GM19455 (cell line): ENCODE measurements around the gene MS4A7.
A peak's percentile ranks its signal among the peaks of the same experiment; 100 is the strongest.
"Not testable (repeated sequence)": the region's sequence is repeated elsewhere in the genome, so short reads cannot be mapped to it uniquely, and the experiment has no call there.

ENCODE experiments used
- ATAC-seq: cut with Tn5 transposase; IDR thresholded peaks from one replicate; pipeline ENCODE4 v1.9.1; 2021; ENCODE audit not compliant: unreplicated experiment

MS4A7 gene, protein sequence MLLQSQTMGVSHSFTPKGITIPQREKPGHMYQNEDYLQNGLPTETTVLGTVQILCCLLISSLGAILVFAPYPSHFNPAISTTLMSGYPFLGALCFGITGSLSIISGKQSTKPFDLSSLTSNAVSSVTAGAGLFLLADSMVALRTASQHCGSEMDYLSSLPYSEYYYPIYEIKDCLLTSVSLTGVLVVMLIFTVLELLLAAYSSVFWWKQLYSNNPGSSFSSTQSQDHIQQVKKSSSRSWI

GRCh38 chr11:60378354-60378753 is at the start of gene MS4A7:
Gene MS4A7, plus strand, starts transcription at chr11:60378532. Its CDS starts 4,610 bp downstream, at chr11:60383142.
- ATAC-seq: peak; percentile 95

DNA sequence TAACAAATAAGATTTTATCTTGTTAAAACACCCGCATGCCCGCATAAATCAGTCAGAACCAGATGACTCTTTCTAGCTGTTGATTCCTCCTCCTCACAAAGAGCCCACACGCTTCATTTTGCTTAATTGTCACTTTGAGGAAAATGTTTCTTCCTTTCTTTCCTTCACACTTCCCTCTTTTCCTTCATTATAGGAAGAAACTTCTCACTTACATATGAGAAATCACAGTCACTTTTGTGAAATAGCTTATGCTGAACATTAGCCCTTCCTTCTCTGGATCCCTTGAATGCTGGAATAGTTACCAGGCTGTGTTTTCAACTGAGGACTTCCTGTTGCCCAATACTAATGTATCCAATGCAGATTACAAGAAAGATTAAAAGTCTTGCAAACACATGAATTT is 45.5 kb upstream of the MS4A7 start:
- no peak for ATAC-seq

DNA sequence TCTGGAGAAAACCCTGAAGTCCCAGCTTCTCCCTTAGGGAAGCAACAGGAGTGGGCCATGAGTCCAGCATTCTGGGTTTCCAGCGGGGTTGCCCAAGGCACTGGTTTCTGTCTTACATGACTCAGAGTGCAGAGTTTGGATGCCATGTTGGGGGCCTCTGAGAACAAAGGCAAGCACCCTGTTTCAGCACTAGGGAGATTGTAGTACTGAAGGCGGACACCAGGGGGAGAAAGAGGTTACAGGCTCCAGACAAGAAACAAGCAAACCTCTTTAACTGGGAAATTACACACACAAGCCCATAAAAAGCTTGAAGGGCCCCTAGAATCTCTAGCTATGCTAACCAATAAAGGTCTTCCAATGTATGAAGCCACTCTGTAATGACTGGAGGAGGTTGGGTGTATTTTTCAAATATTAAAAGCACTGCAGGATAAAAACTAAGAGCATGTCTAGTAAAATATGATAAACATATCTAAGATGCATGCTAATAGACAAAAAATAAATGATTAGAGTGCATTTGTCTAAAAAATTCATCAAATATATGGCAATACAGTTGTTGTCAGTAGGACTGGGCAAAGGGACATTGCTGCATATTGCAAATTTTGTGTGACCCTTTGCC is 44.2 kb upstream of the MS4A7 start:
- ATAC-seq: peak; percentile 62

DNA sequence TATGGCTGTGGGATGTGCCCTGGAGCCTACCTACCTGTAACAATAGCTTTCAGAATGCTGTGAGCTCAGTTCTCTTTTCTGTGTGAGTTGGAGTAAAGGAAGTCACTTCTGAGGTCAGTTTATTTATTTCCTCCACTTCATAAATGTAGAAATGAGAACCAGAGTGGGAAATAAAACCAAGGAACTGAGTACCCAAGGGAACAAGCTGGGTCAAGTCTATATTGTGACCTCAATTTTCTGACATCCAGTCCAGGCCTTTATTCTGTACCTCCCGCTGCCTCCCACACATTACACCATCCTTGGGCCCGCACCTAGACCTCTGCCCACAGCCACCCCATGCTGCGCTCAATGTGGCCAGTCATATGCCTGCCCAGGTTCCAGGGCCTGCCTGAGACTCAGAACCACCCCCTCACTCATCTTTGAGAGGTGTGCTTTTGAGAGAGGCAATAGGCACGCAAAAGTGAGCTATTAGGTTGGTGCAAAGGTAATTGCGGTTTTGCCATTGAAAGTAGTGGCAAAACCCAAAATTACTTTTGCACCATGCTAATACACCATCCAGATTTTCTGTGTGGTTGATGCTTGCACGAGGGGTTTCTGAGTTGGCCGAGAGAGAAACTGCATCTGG is 41.5 kb upstream of the MS4A7 start:
- no peak for ATAC-seq

- no peak for ATAC-seq
Observed at GRCh38 chr11:60338053-60338452, 40.3 kb upstream of the MS4A7 start.

DNA sequence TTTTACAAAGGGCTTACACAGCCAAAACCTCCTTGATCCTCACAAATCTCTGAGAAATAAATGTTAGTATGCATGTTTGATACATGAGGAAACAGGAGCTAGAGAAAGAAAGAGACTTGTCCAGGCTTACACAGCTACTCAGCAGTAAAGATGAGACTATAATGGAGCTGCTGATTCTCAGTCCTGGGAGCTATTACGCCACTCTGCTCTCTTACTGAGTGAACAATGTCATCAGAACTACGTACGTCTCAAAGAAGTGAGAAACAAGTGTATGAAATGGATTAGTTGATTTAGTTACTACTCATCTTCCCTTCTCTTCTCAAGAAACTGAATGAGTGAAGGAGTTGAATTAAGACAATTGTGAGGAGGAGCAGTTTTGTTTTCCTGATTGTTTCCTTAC is 39.0 kb upstream of the MS4A7 start:
- ATAC-seq: no peak

DNA sequence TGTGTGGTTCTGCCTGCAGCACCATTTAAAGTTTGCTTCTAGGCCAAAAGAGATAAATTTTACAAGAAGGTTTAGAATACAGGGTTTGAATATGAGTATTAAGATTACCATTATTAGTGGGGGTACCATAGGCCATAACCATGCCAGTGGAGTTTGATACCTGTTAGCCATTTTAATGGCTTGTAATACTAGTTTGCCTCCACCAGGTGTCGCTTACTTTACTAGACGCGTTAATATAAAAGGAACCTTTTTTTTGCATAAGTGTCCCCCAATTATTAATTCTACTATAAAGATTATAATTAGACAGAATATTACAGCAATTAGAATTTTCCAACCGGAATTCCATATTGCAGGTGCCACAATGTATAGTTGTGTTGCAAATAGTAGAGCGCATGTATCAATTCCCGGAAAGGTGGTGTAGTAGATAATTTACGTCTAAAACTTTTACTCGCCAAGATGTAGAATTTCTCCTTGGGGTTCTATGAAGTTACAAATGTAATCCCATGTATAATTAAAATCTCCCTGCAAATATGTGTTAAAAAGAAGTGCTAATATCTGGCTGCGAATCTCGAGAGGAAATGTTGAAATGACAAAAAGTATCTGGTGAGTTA is 35.1 kb upstream of the MS4A7 start:
- no peak for ATAC-seq

DNA sequence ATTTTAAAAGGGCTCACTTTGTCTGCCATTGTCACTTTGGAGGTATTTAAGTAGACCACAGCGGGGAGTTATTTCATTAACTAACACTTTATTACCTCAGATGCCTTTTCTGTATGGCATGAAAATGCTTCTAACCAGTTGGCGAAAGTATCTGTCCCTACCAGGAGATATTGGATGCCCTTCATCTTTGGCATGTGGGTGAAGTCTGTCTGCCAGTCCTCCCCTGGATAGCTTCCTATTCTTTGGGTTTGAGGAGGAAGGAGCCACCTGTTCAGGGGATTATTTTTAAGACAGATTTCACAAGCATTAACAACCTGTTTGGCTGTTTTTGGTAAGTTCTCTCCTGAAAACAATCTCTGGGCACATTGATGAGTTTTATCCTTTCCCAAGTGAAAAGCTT is 34.2 kb upstream of the MS4A7 start:
- no peak for ATAC-seq

- ATAC-seq: no peak
Observed at GRCh38 chr11:60345489-60345888, 32.8 kb upstream of the MS4A7 start.

DNA sequence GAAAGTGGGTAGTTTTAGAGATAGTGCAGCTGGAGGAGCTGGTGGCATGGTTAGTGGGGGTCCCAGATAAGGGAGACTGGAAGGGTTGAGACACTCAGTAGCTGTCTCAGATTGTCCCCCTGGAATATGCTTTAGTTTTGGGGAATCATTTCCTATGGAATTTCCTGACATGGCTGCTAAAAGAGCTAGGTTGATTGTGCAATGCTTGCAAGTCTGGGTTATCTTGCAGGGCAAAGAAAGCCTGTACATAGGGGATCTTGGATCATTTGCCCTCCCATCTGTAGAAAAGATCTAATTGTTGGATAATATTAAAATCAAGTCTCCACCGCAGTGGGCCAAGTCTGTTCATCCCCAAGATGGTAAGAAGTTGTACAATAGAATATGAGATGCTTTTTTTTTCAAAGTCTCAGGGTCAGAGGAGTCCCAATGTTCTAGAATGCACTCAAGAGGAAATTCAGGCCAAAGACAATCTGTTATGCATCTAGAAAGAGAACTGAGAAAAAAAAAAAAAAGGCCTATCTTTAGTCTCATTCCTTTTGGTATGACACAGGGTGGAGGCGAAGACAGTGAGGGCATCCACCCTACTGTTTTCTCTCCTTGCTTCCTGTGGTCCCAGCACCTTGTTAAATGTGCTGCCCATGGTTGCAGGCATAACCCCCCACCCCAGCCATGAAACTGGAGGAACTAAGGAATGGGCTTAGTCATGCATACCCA is 31.1 kb upstream of the MS4A7 start:
- ATAC-seq: no peak

- no peak for ATAC-seq
Observed at GRCh38 chr11:60348116-60348515, 30.2 kb upstream of the MS4A7 start.

GRCh38 chr11:60349990-60350389 is 28.3 kb upstream of the MS4A7 start:
- no peak for ATAC-seq

DNA sequence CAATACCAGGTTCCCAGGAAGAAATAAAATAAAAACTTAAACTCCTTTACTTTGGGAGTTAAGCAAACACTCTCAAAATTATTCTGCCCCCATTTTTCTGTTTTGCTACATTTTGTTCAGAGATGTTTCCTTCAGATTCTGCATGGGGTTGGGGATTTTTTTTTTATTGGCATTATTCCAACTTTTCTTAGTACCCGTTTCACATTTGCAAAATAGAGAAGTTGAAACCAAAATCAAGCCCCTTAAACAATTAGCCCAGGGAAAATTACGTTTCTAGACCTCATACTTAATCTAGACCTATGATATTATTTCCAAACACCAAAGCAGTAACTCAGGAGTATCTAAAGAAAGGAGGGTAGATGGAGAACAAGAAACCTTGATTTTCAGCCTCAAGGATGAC is 20.6 kb upstream of the MS4A7 start:
- ATAC-seq: no peak

- no peak for ATAC-seq
Observed at GRCh38 chr11:60360621-60361020, 17.7 kb upstream of the MS4A7 start.

GRCh38 chr11:60362241-60362640 is 16.1 kb upstream of the MS4A7 start:
- ATAC-seq: no peak

GRCh38 chr11:60363542-60364470 is 14.5 kb upstream of the MS4A7 start:
- ATAC-seq: no peak

DNA sequence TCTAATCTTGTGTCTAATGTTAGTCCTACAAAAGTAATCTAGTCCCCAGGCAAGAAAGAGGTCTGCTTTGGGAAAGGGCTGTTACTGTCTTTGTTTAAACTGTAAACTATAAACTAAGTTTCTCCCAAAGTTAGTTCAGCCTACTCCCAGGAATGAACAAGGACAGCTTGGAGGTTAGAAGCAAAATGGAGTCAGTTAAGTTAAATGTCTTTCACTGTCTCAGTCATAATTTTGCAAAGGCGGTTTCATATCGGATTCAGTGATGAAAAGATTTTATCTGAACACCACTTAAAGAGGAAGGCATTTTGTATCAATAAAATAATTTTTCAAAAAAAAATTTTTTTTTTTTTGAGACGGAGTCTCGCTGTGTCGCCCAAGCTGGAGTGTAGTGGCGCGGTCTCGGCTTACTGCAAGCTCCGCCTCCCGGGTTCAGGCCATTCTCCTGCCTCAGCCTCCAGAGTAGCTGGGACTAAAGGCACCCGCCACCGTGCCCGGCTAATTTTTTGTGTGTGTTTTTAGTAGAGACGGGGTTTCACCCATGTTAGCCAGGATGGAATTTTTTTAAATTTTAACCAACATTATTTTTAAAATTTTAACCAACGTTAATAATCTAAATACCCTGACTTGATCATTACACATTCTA is 11.9 kb upstream of the MS4A7 start:
- ATAC-seq: not testable (repeated sequence)

GRCh38 chr11:60367009-60367408 is 11.3 kb upstream of the MS4A7 start:
- peak; percentile 76 for ATAC-seq

GRCh38 chr11:60367896-60368295 is 10.4 kb upstream of the MS4A7 start:
- no peak for ATAC-seq

DNA sequence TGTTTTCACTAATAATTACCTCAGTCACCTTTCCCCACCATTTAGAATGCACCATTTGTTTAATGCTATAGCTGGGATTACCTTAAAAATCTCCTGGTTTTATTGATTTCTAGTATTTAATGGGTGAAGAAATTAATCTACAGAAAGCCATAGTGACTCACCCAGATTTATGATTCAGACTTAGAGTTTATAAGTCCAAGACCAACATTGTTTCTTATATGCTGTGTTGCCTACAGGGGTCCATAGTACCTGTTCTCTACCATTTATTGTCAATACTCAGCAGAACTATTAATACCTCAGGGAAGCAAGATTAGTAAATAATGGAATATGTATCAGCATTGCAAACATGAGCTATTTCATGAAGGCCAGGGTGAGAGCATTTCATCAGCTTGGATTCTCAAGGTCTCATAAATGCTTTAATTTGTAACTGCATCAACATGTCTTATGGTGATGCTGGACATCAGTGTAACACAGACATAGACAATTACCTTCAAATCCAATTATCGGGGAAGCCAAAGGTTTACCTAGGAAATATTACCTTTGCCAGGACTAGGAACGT is 8.0 kb upstream of the MS4A7 start:
- ATAC-seq: no peak
